Uterus (tissue), 2 donors: Measurements from ENCODE around the gene HSD11B1.

Experiments
- CTCF ChIP-seq, 4 experiments: fragments of 200-600 bp in 2 of 4; fragments of 450-650 bp in 2 of 4; sonication (generic) in 2 of 4; IDR thresholded peaks; one replicate each; pipeline ENCODE4 v1.5.1; 2016 to 2019; ENCODE audit warnings: antibody characterized with exemption in 4 of 4, mild to moderate bottlenecking in 2 of 4, moderate library complexity in 1 of 4
- POLR2A ChIP-seq, 2 donors: fragments of 450-650 bp; IDR thresholded peaks; one replicate each; pipeline ENCODE4 v1.6.1; 2016; ENCODE audit warnings: antibody characterized with exemption in 2 of 2, mild to moderate bottlenecking in 1 of 2, moderate library complexity in 1 of 2

GRCh38 chr1:209715314-209715713, 10.7 kb downstream of the HSD11B1 start:
- TF ChIP-seq CTCF (IDR thresholded peaks at IDR 0.05): no peak
- TF ChIP-seq POLR2A (IDR thresholded peaks at IDR 0.05): no peak
